ENCODE results near the gene CMTM2.

GRCh38 chr16:66539623-66540469 lies 39.4 kb upstream of the CMTM2 start:
- TF ChIP-seq POLR2AphosphoS5 (IDR thresholded peaks at IDR 0.05; ENCODE audit: insufficient read depth in 1 of 2, low read depth in 1 of 2) (no peak), CTCF (IDR thresholded peaks at IDR 0.05) (no peak), POLR2A (IDR thresholded peaks at IDR 0.05) (no peak)
